PC-9 (cell line): ENCODE measurements around the gene OGA. TPM values are rescaled to one million over a fixed set of nuclear protein-coding genes. Genes with fewer than 3 reads are reported as not detected.

Source experiments
- BruUV-seq: library from RNA; stranded (reverse); fragments of 400-500 nt; replicated peaks from 2 replicates; lab custom pipeline; 2021; lab: Mats Ljungman, UMichigan
- CTCF ChIA-PET: fragments of 300-600 bp; sonication (Branson Sonifier 250); formaldehyde crosslinking; loops from one replicate; lab custom pipeline; 2022; ENCODE audit warnings: antibody characterized with exemption; lab: Charles Lee
- POLR2A ChIA-PET: fragments of 300-600 bp; sonication (Branson Sonifier 250); formaldehyde crosslinking; loops from one replicate; lab custom pipeline; 2022; ENCODE audit warnings: antibody characterized with exemption; ENCODE audit not compliant: unreplicated experiment; lab: Charles Lee
- DNase-seq, 2 experiments: peaks; one replicate each; pipeline versions ENCODE4 v3.0.0 to v3.0.0-alpha.2; 2015 to 2022; ENCODE audit warnings: mixed read lengths in 1 of 2
- H2AFZ ChIP-seq: fragments of 200-600 bp; sonication (generic); 2 replicates; pipeline ENCODE4 v1.8.1; 2017; ENCODE audit warnings: antibody characterized with exemption
- H3F3A ChIP-seq: fragments of 200-600 bp; sonication (generic); 2 replicates; pipeline ENCODE4 v1.8.1; 2017; ENCODE audit warnings: antibody characterized with exemption, mild to moderate bottlenecking, low read depth; ENCODE audit not compliant: insufficient read depth
- H3K27ac ChIP-seq: fragments of 200-600 bp; sonication (generic); 2 replicates; pipeline ENCODE4 v1.6.1; 2016; ENCODE audit warnings: mixed run types
- H3K27me3 ChIP-seq: fragments of 200-600 bp; sonication (generic); 2 replicates; pipeline ENCODE4 v1.6.1; 2016; ENCODE audit warnings: low read depth, mixed run types; ENCODE audit not compliant: insufficient read depth
- H3K36me3 ChIP-seq: fragments of 200-600 bp; sonication (generic); 2 replicates; pipeline ENCODE4 v1.6.1; 2016; ENCODE audit warnings: low read depth, mixed run types
- H3K4me1 ChIP-seq: fragments of 200-600 bp; sonication (generic); replicated peaks from 2 replicates; pipeline ENCODE4 v1.6.1; 2016; ENCODE audit warnings: mixed run types; ENCODE audit not compliant: insufficient read depth
- H3K4me2 ChIP-seq: fragments of 200-600 bp; sonication (generic); 2 replicates; pipeline ENCODE4 v1.6.1; 2017; ENCODE audit warnings: mixed run types
- H3K4me3 ChIP-seq: fragments of 200-600 bp; sonication (generic); 2 replicates; pipeline ENCODE4 v1.6.1; 2016; ENCODE audit warnings: mixed run types
- H3K79me2 ChIP-seq: fragments of 200-600 bp; sonication (generic); 2 replicates; pipeline ENCODE4 v1.6.1; 2017; ENCODE audit warnings: low read depth, mixed run types
- H3K9me2 ChIP-seq: fragments of 200-600 bp; sonication (generic); 2 replicates; pipeline ENCODE4 v1.8.1; 2017; ENCODE audit warnings: mild to moderate bottlenecking; ENCODE audit not compliant: insufficient read depth
- H3K9me3 ChIP-seq: fragments of 200-600 bp; sonication (generic); 2 replicates; pipeline ENCODE4 v1.8.1; 2016; ENCODE audit warnings: low read depth; ENCODE audit not compliant: insufficient read depth
- H4K20me1 ChIP-seq: fragments of 200-600 bp; sonication (generic); 2 replicates; pipeline ENCODE4 v1.8.1; 2017; ENCODE audit not compliant: insufficient read depth
- EZH2 ChIP-seq: fragments of 200-600 bp; sonication (generic); IDR thresholded peaks from 2 replicates; pipeline ENCODE4 v1.8.0; 2017; ENCODE audit warnings: antibody characterized with exemption, low read depth
- intact Hi-C: fragments of 100-400 bp; cut with micrococcal nuclease; formaldehyde crosslinking; loops from one replicate; pipeline ENCODE4 v1.10.0; 2022; ENCODE audit not compliant: unreplicated experiment
- total RNA-seq: library from RNA; stranded (reverse); gene quantifications from 2 replicates; pipeline ENCODE4 v1.2.3, GENCODE V29; 2021
- TF ChIP-seq, protein P1 (sequence below): fragments of 200-600 bp; sonication (generic); conservative IDR thresholded peaks from 2 replicates; pipeline ENCODE4 v1.6.1; 2017; ENCODE audit warnings: mixed run types, antibody characterized with exemption, mild to moderate bottlenecking, moderate library complexity

The OGA gene
- total RNA-seq, 1 experiment from 2014 or later = 82.0 TPM

DNA sequence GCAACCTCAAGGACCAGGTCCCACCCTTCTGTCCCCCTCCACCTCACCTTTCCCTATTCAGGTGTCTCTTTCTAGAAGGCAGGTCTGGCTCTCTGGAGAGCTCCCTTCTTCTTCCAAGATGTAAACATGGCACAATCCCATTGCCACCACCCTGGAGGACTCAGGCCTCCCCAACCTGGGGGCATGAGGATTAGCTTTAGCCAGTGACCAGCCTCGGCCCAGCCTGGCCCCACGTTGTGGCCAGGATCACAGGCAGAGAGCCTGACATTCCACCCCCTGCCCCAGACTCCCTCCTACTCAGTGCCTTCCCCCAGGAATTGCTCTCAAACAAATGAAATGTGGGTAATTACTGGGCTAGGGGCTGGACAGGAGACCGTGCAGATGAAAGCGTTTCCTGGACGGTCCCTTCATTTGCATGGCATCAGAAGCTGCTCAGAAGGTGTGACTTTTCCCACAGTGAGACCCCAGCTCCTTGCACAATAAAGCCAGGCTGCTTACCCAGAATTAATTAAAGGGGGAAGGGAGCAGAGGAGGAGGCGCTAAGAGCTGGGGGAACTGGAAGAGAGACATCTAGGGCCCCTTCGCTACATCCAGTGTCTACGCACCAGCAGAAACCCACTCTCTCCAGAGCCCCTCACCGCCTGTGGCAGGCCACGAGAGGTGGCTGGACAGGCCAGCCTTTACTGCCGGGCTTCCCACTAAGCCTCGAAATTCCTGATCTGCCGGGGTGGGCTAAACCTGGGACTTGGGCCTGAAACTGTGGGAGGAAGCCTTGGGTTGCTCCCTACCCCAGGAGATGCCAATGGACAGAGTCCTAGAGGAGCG lies 50.1 kb downstream of the OGA start:
- Histone ChIP-seq H3F3A (no peaks in the 10 kb centered on the region), H2AFZ (no peak overlapping the region), H3K27me3 (no peaks in the 10 kb centered on the region), H3K4me2 (no peak overlapping the region), H3K36me3 (no peaks in the 10 kb centered on the region), H4K20me1 (no peaks in the 10 kb centered on the region), H3K79me2 (no peaks in the 10 kb centered on the region), H3K9me3 (no peaks in the 10 kb centered on the region), H3K9me2 (no peaks in the 10 kb centered on the region), H3K4me1 (no peaks in the 10 kb centered on the region), H3K27ac (no peak overlapping the region), H3K4me3 (no peak overlapping the region)
- intact Hi-C loops = no loop called here
- TF ChIP-seq EZH2 = no peak
- TF ChIP-seq, protein P1, sequence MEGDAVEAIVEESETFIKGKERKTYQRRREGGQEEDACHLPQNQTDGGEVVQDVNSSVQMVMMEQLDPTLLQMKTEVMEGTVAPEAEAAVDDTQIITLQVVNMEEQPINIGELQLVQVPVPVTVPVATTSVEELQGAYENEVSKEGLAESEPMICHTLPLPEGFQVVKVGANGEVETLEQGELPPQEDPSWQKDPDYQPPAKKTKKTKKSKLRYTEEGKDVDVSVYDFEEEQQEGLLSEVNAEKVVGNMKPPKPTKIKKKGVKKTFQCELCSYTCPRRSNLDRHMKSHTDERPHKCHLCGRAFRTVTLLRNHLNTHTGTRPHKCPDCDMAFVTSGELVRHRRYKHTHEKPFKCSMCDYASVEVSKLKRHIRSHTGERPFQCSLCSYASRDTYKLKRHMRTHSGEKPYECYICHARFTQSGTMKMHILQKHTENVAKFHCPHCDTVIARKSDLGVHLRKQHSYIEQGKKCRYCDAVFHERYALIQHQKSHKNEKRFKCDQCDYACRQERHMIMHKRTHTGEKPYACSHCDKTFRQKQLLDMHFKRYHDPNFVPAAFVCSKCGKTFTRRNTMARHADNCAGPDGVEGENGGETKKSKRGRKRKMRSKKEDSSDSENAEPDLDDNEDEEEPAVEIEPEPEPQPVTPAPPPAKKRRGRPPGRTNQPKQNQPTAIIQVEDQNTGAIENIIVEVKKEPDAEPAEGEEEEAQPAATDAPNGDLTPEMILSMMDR = no peak
- ChIA-PET POLR2A (no interaction called here), CTCF (no interaction called here)
- BruUV-seq = no TSS peak
- DNase-seq = no peak

DNA sequence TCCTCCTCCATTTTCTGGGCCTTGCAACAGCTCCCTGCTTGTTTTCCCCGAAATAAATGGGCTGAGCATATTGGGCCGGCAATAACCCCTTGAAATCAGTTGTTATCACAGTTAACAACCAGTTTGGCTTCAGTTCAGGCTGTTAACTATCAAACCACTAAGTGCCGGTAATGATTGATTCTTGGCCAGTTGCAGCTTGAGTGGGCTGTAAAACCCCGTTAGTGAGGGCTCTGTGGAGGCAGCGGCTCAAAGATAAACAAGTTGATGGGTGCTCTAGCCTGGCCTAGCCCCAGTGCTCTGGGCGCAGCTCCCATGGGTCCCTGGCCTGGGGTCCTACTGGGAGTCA lies 50.7 kb downstream of the OGA start:
- Histone ChIP-seq H3K4me3 (no peak overlapping the region), H3K9me3 (no peaks in the 10 kb centered on the region), H3F3A (no peaks in the 10 kb centered on the region), H2AFZ (no peak overlapping the region), H3K4me2 (no peak overlapping the region), H3K27me3 (no peaks in the 10 kb centered on the region), H3K9me2 (no peaks in the 10 kb centered on the region), H4K20me1 (no peaks in the 10 kb centered on the region), H3K4me1 (no peaks in the 10 kb centered on the region), H3K27ac (no peak overlapping the region), H3K36me3 (no peaks in the 10 kb centered on the region), H3K79me2 (no peaks in the 10 kb centered on the region)
- no peak for DNase-seq
- TF ChIP-seq, protein P1 = no peak
- TF ChIP-seq EZH2 = no peak
- POLR2A ChIA-PET = no interaction called here
- intact Hi-C loops = no loop called here
- no TSS peak for BruUV-seq
- CTCF ChIA-PET = no interaction called here

DNA sequence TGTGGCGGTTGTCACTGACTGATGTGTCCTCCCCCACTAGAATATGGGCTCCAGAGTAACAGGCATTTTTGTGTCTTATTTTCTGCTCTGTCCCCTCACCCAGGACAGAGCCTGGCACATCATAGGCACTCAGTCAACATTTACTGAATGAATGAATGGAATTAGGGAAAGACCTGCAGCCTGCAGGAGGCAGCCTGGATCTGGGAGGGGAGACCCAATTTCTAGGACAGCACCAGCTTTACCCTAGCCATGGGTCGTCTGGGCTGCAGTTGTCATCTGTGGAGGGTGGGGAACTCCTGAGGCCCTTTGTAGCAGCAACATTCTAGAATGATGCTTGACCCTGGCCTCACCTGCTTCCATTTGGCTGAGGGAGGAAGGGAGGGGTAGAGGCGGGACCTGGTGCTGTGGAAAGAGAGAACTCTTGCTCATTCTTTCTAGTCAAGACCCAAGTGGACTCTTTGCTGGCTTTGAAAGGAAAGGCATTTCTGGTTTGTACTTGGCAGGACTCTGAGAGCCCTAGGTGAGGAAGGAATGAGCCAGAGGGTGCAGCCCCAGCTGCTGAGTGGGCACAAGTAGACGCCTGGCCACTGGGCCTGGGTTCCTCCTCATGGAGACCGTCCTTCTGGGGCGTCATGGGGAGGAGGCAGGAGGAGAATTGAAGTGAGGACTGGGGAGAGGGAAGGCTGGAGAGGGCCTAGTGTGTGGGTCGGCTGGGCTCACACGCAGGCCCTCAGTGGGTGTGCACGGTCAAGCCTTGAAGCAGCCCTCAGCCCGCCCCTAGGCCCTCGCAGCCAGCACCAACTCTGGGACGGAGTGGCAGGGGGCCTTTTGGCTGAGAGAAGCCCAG lies 51.3 kb downstream of the OGA start:
- no peaks in the 10 kb centered on the region for H3K4me1 ChIP-seq
- DNase-seq = no peak
- CTCF ChIA-PET = no interaction called here
- TF ChIP-seq, protein P1 = no peak
- TF ChIP-seq EZH2 = no peak
- H3K4me2 ChIP-seq = no peak overlapping the region
- H3K9me2 ChIP-seq = no peaks in the 10 kb centered on the region
- intact Hi-C loops = no loop called here
- H3K36me3 ChIP-seq = no peaks in the 10 kb centered on the region
- POLR2A ChIA-PET = no interaction called here
- no peaks in the 10 kb centered on the region for H3K27me3 ChIP-seq
- no peak overlapping the region for H2AFZ ChIP-seq
- H3K4me3 ChIP-seq = no peak overlapping the region
- BruUV-seq = no TSS peak
- no peaks in the 10 kb centered on the region for H3F3A ChIP-seq
- no peak overlapping the region for H3K27ac ChIP-seq
- H3K79me2 ChIP-seq = no peaks in the 10 kb centered on the region
- H4K20me1 ChIP-seq = no peaks in the 10 kb centered on the region
- no peaks in the 10 kb centered on the region for H3K9me3 ChIP-seq
